ENCODE measurements around the gene TMEM273.

DNA sequence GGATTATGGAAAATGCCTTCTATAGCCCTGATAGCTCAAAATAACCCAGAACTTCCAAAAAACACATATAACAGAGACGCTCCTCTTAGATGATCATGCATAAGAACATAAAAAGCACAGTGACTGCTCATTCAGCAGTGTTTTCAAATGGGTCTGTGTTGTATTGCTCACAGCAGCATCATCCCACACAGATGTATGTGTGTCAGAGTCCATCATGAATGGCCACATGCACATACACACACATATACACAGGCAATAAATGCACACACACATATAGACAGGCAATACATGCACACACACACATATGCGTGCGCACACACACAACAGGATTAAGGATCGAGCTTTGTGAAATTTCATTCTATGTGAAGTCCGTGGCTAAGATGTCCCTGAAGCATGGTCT is 26.1 kb downstream of the TMEM273 start:
- no peak for TF ChIP-seq POLR2A (IDR thresholded peaks at IDR 0.05)
- TF ChIP-seq CTCF (IDR thresholded peaks at IDR 0.05), result no peak
- no peak for TF ChIP-seq POLR2AphosphoS5 (IDR thresholded peaks at IDR 0.05)

Data from sigmoid colon (tissue), 4 donors.